Astrocyte of the spinal cord (primary cell): ENCODE results near the gene CCR2.

Source experiments
- DNase-seq: peaks from one replicate; pipeline ENCODE4 v3.0.0; 2011; ENCODE audit warnings: low read depth, low spot score
- H3K4me3 ChIP-seq: 2 replicates; pipeline ENCODE4 v1.5.1; 2011; ENCODE audit warnings: low read depth, mild to moderate bottlenecking, low read length, moderate library complexity
- in situ Hi-C: cut with HindIII; loops from 2 replicates; pipeline ENCODE4 v1.10.0; 2017; ENCODE audit warnings: low sequenced_read_pairs
- TF ChIP-seq, protein P1 (sequence below): IDR thresholded peaks from 2 replicates; pipeline ENCODE4 v1.5.1; 2012; ENCODE audit warnings: low read depth, mild to moderate bottlenecking, low read length, inconsistent platforms

The CCR2 gene

DNA sequence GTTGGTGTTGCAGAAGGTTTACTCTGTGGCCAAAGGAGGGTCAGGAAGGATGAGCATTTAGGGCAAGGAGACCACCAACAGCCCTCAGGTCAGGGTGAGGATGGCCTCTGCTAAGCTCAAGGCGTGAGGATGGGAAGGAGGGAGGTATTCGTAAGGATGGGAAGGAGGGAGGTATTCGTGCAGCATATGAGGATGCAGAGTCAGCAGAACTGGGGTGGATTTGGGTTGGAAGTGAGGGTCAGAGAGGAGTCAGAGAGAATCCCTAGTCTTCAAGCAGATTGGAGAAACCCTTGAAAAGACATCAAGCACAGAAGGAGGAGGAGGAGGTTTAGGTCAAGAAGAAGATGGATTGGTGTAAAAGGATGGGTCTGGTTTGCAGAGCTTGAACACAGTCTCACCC lies 20.8 kb downstream of the CCR2 start:
- in situ Hi-C loops = no loop called here
- H3K4me3 ChIP-seq = no peak overlapping the region
- no peak for DNase-seq
- TF ChIP-seq, protein P1, sequence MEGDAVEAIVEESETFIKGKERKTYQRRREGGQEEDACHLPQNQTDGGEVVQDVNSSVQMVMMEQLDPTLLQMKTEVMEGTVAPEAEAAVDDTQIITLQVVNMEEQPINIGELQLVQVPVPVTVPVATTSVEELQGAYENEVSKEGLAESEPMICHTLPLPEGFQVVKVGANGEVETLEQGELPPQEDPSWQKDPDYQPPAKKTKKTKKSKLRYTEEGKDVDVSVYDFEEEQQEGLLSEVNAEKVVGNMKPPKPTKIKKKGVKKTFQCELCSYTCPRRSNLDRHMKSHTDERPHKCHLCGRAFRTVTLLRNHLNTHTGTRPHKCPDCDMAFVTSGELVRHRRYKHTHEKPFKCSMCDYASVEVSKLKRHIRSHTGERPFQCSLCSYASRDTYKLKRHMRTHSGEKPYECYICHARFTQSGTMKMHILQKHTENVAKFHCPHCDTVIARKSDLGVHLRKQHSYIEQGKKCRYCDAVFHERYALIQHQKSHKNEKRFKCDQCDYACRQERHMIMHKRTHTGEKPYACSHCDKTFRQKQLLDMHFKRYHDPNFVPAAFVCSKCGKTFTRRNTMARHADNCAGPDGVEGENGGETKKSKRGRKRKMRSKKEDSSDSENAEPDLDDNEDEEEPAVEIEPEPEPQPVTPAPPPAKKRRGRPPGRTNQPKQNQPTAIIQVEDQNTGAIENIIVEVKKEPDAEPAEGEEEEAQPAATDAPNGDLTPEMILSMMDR = no peak

DNA sequence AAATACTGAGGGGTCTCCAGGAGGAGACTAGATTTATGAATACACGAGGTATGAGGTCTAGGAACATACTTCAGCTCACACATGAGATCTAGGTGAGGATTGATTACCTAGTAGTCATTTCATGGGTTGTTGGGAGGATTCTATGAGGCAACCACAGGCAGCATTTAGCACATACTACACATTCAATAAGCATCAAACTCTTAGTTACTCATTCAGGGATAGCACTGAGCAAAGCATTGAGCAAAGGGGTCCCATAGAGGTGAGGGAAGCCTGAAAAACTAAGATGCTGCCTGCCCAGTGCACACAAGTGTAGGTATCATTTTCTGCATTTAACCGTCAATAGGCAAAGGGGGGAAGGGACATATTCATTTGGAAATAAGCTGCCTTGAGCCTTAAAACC lies 21.3 kb downstream of the CCR2 start:
- TF ChIP-seq, protein P1 = no peak
- no peak overlapping the region for H3K4me3 ChIP-seq
- in situ Hi-C loops = no loop called here
- DNase-seq = no peak

DNA sequence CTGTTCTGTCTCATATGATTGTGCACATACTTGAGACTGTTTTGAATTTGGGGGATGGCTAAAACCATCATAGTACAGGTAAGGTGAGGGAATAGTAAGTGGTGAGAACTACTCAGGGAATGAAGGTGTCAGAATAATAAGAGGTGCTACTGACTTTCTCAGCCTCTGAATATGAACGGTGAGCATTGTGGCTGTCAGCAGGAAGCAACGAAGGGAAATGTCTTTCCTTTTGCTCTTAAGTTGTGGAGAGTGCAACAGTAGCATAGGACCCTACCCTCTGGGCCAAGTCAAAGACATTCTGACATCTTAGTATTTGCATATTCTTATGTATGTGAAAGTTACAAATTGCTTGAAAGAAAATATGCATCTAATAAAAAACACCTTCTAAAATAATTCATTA lies 21.9 kb downstream of the CCR2 start:
- no peak overlapping the region for H3K4me3 ChIP-seq
- DNase-seq = no peak
- TF ChIP-seq, protein P1 = no peak
- in situ Hi-C loops = no loop called here

DNA sequence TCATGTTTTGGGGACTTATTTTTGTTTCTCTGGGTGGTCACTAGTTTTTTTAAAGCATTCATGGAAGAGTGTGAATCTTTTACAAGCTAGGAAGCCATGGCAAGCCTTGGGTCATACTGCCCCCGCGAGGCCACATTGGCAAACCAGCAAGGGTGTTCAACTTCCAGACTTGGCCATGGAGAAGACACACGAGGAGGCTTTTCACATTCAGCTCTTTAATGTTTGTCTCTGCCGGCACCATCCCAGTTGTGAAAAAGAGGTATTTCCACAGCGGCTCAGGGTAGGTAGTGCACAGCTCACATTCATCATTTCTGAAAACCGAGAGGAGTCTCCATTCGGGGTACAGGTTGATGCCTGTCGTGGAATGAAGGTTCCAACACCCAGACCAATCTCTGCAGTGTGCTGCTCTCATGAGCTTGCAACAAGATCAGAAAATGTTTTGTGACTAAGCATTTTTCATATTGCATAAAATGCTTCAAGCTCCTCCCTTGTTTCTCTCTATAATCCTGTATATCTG lies 24.6 kb downstream of the CCR2 start:
- TF ChIP-seq, protein P1 = peak; percentile 77
- DNase-seq = peak; percentile 56
- in situ Hi-C loops = no loop called here
- H3K4me3 ChIP-seq = no peak overlapping the region

DNA sequence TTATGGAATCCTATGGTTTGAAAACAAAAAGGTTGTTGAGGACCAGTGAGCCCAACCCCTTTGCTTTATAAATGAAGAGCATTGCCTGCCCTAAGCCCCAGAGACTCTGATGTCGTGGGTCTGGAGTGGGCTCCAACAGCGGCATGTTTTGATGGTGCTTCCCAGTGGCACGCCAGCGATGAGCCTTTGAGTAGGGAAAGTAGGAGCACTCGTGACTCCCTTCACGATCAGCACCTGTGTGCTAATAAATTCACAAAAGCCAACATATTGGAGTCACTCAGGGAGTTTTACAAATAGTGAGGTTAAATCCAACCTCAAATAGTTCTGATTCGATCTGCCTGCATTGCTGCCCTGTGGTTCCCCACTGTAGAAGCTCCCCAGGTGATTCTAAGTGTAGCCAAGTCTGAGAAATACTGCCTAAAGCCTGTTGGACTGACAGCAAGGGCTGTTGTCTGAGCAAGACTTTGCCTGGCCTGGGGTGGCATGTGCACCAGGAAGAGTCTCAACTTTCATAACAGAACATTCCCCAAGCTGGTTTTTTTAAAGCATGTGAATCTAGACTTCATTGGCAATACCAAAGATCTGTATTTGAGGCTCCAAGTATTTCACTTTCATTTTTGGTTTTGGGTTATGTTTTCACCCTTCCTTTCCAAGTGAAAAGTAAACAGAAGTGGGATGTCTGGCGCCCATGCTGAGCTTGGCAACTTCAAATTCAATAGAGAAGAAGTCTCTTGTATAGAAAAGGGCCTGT lies 26.7 kb downstream of the CCR2 start:
- no peak overlapping the region for H3K4me3 ChIP-seq
- TF ChIP-seq, protein P1 = no peak
- peak; percentile 21 for DNase-seq

DNA sequence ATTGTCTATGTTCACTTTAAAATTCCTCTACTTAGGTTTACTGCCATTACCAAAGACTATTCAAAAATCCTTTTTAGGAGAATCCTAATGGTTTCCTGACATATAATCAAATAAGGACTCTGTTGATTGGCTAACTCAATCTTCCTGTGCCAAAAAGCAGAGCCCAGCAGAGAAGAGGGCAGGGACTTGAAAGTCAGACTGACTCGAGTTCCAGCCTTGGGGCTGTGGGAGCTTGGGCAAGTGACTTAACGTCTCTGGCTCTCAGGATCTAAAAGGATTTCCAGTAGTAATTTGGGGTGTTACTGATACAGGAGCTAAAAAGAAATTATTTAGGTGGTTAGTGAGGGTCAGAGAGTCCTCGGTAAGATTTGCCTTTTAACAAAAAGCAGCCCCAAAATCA lies 27.7 kb downstream of the CCR2 start:
- DNase-seq = no peak
- in situ Hi-C loops = no loop called here
- no peak overlapping the region for H3K4me3 ChIP-seq
- TF ChIP-seq, protein P1 = no peak

More for the DNA sequence above, 26.7 kb downstream of the CCR2 start:
- in situ Hi-C loops = no loop called here
